GM19395 (cell line): ENCODE data around the gene LSM6.
A peak's percentile ranks its signal among the peaks of the same experiment; 100 is the strongest.

Source experiments
- ATAC-seq: cut with Tn5 transposase; IDR thresholded peaks from one replicate; pipeline ENCODE4 v1.9.1; 2021; ENCODE audit warnings: mild to moderate bottlenecking, moderate library complexity; ENCODE audit not compliant: unreplicated experiment

LSM6 gene

DNA sequence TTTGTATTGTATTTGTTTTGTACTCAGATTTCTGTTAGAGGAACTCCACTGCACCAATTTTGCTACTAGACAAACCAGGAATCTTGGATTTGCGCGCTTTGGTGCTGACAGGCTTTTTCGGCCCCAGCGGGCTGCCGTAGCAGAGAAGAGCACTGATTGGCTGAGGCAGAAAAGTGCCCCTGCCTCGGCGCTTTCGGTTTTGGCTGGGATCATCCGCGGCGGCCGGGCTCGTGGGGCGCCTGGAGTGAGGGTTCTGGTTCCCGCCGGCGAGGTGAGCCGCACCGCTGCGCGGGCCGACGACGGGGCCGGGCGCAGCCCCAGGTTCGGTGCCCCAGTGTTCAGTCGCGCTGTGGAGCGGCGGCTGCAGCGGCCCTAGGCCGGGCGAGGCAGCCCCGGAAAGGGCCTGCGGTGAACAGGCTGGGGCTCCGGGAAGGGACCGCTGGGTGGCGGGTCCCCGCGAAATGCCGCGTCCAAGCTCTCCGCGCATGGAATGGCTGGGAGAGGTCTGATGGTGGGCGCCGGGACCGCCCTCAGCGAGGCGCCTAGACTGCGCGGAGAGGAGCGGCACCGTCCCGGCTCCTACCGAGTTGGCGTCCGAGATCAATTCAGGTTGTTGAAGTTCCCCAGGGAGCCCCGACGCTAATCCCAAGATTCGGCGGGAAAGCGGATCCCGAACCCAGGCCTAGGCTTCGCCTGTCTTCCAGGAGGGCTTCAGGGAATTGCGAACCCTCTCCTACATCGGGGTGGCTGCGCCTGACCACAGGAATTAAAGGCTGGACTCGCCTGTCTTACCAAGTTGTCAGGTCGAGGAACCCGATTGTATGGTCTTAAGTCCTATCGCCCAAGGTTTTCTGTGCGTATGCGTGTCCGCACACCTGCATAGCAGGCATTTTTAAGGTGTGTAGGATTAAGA is at the start of gene LSM6:
Gene LSM6 (plus strand): TSS at position 178 of the 913 bp plus-strand sequence. CDS start 7,204 bp downstream, outside the sequence.
- peak; percentile 92 for ATAC-seq

DNA sequence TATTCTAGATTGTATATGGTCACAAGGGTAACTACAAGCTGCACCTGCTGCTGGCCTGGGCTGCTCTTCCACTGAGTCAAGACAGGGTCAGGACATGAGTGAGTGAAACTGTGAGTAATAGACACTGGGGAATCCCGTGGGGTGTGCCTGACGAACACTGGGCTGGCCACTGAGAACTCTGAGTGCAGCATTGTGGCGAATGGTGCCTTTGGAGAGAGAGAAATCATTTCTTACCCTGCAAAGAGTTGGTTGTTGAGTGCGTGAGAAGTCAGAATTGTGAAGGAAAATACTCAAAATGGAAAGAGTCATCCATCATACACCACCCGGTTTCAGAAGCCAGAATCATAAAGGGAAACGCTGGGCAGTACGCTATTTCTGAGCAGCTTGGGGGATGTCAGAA is 43.1 kb upstream of the LSM6 start:
- ATAC-seq, result peak; percentile 98

DNA sequence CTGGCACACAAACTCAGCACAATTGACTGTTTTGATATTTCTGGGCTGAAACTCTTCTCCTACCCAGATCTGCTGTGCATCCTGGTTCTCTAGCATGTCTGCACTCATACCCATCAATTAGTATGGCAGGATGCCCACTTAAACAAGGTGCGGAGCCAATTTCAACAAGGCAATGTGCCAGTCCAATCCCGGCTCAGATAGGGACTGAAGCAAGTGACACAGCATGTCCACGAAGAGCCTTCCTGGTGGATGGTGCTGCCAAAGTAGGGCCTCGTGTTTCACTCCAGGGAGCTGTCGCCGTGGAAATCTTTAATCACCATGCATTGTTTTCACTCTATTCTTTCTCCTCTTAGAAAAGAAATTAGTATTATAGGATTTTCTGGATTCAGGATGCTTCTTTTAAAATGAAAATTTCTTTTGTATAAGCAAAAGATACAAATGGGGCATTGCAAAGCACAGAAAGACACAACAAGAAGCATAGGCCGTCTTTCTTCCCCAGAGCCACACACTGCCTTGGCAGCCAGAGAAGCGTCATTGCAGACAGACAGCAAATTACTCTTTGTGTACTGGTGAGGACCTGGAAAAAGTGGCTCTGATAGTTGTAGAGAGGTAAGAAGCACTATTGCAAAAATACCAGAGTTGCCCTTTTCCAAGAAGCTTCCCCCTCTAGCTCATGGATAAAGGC is 40.6 kb upstream of the LSM6 start:
- ATAC-seq, result no peak

DNA sequence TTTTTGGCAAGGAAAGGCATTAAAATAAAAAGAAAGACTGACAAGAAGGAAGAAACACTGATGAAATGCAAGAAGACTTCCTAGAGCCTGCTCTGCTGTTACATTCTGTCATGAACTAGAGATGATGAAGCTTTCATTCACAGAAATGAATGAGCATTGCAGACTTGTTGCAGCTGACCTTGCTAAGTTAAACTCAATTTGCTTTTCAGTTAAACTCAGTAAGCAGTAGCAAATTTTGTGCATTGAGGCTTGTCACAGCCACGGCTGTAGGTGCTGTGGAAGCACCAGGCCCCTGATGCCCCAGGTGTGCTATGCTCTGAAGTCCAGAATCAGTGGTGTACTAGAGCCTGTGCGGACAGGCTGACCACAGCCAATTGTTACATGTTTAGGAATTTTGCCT is 39.6 kb upstream of the LSM6 start:
- ATAC-seq, result no peak

DNA sequence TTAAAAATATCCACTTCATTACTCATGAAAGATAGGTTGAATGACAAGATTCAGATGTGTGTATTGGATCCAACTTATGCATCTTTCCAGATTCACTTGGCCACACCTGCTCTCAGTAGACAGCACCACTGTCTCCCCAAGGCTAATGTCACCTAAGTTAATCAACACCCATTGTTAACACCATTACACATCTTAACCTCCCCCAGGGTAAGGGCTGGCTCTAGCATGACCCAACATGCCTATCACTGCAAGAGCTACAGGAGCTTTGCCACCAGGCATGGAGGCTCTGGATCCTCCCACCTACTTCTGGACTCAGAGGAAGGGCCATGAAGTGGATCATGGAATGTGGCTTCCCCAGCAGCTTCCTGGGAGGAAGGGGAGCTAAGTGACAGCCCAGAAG is 32.8 kb upstream of the LSM6 start:
- no peak for ATAC-seq

DNA sequence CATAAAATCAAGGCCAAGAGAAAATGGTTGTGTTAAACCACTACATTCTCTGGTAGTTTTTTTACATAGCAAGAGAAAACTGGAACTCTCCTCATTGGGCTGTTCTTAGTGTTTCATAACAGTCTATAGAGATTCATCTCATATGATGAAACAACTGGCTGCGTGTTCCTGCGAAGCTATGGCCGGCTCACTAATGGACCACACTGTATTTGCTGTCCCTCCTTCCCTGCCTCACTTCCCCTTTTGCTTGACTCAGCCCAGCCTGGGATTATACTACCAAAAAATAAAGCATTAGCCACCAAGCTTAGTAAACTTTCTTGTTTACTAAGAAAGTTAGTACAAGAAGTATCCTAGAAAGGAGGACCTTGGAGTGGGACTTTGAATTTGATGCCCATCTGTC is 31.6 kb upstream of the LSM6 start:
- no peak for ATAC-seq

DNA sequence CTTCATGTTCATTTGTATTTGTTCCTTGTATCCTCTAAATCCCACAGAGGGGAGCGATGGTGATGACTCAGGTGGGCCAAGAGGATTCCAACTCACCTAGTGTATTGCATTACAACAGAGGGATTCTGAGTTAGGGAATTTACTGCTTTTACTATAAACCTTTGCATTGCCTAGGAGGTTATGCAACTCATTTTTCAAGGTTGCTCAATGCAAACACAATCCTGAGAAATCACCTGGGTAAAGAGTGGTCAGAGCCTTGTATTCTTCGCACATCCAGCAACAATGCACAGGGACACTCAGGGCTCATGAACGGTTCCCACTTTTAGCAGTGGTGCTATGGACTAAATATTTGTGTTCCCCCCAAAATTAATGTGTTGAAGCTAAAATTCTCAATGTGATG is 28.6 kb upstream of the LSM6 start:
- ATAC-seq, result no peak

DNA sequence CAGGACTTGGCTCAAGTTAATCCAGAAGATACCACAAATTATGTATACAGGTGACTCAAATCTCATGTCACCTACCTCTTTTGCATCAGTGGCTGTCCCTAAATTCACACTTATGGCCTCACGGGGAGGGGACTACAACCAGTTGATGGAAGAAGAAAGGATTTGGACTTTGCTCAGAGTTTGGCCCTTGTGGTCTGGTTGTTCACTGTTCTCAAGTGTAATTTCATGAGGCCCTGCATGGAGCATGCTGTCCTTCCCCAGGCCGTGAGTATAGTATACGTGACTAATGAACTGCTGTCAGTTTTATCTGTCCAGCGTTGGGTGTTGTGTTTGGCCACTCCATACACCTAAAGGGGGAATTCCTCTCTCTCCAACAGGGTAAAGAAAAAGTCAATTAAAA is 27.5 kb upstream of the LSM6 start:
- ATAC-seq, result no peak

DNA sequence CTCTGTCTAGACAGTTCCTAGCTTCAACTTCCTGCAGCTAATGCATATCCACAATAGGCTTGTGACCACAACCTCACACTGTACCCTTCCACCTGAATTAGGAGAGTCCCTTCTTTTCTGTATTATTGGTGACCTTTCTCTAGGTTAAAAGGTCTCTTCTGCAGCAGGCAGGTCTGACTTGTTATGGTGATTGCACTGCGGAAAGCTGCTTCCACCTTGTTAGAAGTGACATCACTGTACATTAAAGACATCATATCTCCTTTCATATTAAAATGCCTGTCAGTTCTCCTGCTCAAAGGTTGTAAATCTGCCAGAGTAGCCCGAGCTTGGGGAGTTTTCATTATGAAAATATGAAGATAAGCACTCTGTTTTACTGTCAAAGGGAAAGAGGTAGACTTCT is 21.5 kb upstream of the LSM6 start:
- ATAC-seq, result no peak

DNA sequence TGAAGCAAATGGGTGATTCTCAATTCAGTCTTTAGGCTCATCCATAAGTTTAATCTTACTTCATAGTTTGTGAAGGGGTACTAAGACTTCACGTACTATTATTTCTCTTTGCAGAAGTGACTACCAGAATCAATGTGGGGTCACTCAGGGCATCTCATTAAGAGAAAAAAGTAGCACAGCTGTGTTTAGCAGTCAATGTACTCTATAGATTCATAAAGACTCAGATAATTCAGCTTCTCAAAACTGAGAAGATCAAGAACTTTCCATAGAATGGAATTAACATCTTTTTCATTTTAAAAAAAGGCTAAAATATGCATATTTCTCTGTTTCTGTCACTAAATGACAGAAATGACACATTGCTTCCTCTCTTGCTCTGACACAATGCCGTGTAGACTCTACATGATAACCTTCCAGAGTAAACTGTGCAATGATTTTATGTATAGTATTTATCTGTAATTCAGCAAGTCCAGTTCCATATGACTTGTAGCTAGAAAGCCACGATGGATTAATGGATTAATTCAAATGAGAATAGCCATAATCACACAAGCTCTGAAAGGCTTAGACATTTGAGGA is 20.3 kb upstream of the LSM6 start:
- ATAC-seq, result peak; percentile 56

DNA sequence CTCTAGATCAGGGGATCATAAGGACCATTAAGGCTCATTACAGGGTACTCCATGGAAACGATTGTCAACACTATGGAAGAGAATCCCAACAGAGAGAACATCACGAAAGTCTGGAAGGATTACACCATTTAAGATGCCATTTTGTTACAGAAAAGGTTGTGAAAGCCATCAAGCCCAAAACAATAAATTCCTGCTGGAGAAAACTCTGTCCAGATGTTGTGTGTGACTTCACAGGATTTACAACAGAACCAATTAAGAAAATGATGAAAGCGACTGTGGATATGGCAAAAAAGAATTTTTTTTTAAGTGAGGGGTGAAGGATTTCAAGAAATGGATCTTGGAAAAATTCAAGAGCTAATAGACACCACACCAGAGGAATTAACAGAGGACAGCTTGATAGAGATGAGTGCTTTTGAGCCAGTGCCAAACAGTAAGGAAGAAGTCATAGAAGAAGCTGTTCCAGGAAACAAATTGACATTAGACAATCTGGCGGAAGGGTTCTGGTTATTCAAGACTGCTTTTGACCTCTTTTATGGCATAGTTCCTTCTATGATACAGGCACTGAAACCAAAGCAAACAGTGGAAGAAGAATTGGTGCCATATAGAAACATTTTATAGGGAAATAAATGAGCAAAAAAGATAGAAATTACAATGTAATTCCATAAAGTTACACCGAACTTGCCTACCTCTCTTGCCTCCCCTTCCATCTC is 17.3 kb upstream of the LSM6 start:
- no peak for ATAC-seq

DNA sequence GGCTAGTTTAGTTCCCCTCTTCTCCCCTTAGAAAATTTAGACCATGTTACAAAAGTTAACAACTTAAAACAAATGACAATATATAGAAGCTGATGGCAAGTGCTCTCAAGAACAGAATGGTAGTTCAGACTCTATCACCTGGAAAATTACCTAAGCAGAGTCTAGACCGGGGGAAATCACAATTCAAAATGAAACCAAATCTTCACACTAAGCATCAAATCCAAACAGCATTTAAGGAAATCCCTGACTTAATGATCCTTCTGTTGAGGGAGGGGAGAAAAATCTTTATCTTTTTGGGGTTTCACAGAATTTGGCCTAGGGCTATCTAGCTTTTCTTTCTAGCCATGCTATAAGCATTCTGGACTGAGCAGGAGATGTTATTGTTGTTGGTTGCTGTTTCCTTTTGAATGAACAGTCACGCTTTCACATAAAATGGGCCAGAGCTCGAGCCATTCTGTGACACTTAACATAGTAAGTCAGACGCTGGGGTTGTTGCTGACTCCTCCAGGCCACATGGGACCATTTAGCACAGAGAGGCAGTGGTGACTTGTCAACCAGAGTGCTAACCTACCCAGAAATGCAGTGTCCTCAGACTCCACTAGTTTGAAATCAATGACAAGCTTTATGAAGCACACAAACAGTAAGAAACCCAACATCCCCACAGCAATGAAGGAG is 16.0 kb upstream of the LSM6 start:
- peak; percentile 79 for ATAC-seq

DNA sequence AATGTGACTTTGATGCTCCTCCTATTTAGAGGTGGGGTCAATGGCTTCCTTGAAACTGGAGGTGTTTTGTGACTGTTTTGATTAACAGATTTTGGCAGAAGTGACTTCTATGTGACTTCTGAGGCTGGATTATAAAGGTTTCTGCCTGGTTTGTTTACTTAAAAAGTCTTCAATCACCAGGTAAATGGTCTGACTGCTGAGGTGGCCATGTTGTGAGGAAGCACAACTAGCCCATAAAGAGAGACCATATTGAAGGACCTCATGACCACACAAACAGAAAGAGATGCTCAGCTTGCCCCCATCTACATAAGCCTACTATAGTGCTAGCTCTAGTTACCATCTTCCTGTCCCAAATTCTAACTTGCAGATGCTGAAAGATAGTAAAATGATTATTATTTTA is 14.3 kb upstream of the LSM6 start:
- ATAC-seq, result no peak

DNA sequence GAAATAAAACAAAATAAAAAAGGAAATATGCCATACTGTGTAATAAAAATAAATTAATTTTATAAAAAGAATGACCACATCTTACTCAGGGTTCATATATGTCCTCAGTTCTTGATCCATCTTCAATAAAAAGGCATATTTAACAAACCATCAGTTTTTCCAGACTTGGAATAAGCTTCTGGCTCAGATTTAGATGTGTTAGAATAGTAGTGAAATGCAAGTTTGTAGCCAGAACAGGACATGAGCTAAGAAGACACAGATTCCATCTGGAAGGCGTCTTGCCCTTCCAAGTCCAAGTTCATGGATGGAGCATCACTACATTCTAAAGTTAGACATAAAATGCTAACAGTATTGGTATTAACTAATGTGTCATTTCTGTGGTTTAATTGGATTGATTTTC is 10.3 kb upstream of the LSM6 start:
- no peak for ATAC-seq

DNA sequence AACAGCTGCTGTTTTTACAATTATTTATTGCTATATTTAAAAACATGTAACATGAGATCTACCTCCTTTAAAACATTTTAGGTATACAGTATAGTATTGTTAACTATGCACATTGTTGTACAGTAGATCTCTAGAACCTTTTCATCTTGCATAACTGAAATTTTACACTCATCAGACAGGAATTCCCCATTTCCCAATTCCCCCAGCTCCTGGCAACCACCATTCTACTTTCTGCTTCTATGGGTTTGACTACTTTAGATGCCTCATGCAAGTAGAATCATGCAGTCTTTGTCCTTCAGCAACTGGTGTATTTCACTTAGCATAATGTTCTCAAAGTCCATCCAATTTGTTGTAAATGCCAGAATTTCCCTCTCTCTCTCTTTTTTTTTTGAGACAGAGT is 9.7 kb upstream of the LSM6 start:
- no peak for ATAC-seq

DNA sequence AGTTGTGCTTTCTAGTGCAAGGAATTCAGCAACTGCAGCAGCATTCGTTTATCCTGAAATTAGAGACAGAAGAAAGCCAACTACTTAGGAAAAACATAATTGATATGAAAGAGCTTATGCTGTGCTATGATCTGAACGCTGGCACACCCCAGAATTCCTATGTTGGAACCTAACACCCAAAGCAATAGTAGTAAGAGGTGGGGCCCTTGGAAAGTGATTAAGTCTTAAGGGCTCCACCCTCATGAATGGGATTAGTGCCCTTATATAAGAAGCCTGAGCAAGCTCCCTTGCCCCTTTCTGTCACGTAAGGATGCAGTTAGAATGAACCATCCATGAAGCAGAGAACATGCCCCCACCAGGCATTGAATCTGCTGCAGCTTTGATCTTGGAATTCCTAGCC is 5.4 kb upstream of the LSM6 start:
- no peak for ATAC-seq

DNA sequence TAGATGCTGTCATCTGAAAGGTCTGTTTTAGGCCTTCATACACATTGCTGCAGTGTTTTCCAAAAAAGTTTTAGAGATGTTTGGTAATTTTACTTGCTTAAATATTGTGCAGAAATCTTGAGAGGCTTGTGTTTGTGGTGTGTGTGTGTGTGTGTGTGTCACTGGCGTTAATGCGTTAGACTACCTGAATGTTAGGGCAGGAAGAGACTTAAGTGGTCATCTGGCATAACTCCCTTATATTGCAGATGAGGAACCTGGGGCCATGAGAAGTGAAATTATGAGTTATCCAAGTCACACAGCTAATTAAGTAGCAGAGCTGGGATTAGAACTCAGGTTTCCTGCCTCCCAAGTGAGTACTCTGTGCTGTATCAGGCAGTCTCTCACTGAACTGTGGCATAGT is 1.4 kb downstream of the LSM6 start:
- ATAC-seq, result no peak

DNA sequence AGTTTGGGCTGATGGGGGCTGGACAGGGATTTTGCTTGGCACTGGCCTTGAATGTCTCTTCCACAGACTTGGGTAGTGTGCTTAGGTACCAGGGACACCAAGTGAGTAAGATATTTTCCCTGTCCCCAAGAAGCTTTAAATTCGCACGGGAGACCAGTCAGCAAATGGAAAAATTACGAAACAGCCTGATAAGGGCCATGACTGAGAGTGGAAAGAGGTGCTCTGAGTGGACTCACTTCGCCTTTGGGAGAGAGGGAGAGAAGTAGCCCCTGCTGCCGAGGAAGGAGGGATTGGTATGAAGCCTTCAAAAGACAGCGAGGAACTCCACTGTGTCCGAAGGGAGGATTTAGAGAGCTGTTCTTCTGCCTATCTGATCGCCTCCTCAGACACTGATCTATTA is 2.6 kb downstream of the LSM6 start:
- ATAC-seq, result no peak

DNA sequence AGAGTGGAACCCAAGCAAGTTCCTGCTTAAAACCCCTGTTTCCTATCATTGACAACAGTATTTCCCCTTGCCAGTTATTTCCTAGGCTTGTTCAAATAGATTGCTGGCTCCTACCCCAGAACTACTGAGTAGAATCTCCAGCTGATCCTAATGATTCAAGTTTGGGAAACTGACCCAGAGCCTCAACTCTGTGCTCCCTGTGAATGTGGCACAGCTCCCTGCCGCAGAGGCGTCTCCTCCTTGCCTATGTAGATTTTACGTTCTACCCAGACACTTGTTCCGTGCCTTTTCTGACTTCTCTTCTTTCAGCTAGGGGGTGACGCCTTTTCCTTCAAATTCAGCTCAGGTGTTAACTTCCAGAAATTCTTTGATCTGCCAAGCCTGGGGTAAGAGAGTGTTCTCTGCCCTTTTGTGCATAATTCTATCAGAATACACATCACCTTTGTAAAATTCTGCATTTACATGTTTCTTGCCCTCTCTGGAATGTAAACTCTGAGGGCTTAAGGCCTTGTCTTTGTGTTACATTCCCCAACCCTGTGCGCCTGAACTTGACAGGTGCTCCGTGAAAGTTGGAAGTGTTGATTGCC is 4.4 kb downstream of the LSM6 start:
- ATAC-seq, result no peak

DNA sequence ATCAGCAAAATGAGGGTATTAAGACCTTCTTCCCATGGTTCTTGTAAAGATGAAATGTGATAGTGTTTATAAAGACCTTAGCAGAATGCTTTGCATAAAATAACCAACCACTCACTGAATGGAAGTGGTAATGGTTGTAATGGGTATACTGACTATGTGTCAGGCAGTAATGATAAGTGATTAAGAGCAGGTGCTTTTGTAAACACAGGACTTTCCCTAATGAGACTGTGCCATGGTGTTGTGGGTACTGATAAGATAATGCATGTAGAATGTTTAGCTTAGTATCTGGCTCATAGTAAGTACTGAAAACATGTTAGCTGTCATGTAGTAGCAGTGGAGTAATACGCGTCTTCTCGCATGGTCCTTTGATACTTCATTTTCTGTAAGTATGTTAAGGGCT is 6.9 kb downstream of the LSM6 start:
- no peak for ATAC-seq
